DMS 273 (cell line): Measurements from ENCODE around the gene PRKAG2.
"Not testable (repeated sequence)": the region's sequence is repeated elsewhere in the genome, so short reads cannot be mapped to it uniquely, and the experiment has no call there.

Experiments used
- DNase-seq: peaks from one replicate; lab custom pipeline; 2025; ENCODE audit not compliant: unreplicated experiment; lab: John Stamatoyannopoulos, UW

PRKAG2 gene

DNA sequence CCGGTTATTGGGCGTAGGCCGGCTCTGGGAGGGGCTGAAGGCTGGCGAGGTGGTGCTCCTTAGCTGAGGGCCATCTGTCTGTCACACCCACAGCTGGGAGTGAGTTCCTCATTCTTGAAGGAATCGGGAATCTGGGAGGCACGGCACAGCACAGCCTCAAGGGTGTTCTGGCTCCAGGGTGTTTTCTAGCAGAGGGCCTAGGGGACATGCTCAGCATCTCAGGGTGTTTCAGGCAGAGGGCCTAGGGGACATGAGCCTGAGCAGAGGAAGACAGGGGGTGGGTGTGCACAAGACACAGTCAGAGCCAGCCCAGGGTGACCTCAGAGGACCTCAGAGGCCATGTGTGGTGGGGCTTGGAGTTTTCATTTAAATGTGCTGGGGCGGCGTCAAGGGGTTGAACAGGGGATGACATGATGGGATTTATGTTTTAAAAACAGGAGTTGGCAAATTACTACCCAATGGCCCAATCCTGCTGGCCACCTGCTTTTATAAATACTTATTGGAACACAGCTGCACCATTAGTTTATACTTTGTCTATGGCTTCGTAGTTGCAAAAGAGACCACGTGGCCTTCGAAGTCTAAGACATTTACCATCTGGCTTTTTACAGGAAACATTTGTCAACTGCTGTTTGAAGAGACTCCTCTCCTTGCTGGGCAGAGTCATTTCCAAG, 121.6 kb downstream of the PRKAG2 start:
- DNase-seq: peak; percentile 54

DNA sequence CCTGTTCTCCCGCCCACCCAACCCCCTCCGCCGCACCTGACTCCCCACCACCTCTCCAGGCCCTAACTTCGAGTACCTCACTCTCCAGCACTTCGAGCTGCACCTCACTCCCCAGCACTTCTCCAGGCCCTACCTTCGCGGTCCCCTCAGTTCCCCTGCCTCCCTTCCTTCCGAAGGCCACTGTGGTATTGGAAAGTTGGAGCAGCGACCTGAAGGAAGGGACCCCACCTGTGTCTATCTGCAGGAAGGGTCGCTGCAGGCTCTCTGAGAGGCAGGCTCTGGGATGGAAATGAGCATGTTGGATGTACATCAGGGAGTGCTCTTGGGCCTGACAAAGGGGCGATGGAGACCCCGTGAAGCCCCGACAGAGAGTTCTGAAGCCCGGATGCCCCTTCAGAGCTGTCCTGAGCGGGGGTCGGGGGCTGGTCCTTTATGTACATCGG, 122.2 kb downstream of the PRKAG2 start:
- no peak for DNase-seq

DNA sequence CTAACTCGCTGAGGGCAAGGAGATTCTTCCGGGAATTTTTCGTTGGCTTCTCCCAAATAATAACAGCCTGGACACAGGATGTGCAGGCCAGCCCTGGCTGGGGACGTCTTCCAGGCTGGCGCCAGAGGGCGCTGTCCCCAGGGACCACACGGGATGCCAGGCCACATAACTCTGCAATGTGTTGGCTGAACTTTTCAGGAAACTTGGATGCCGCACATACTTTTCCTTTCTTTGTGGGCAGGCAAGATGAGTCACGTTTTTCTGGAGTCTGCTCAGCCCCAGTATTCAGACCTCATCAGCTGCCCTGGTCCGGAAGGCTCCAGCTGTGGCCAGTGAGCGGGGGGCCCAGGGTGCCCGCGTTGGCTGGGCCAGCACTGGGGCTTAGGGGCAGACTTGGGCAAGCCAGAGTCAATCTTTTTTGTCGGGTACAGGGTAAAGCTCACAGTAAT, 122.7 kb downstream of the PRKAG2 start:
- peak; percentile 93 for DNase-seq

GRCh38 chr7:151752816-151753595, 123.9 kb downstream of the PRKAG2 start:
- DNase-seq: no peak

- no peak for DNase-seq
Measured at GRCh38 chr7:151752037-151752436, 124.9 kb downstream of the PRKAG2 start.

GRCh38 chr7:151748733-151749132, 128.2 kb downstream of the PRKAG2 start:
- DNase-seq: no peak

DNA sequence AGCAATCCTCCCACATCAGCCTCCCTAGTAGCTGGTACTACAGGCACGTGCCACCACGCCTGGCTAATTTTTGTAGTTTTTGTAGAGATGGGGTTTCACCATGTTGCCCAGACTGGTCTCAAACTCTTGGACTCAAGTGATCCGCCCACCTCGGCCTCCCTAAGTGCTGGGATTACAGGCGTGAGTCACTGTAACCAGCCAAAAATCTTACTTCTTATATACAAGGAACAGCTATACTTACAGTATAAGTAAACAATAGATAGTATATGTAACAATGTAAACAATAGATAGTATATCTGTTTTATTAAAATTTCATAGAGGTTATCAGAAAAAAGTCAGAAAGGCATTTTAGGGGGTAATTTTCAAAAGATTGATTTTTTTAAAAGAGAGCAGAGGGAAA, 128.9 kb downstream of the PRKAG2 start:
- not testable (repeated sequence) for DNase-seq

DNA sequence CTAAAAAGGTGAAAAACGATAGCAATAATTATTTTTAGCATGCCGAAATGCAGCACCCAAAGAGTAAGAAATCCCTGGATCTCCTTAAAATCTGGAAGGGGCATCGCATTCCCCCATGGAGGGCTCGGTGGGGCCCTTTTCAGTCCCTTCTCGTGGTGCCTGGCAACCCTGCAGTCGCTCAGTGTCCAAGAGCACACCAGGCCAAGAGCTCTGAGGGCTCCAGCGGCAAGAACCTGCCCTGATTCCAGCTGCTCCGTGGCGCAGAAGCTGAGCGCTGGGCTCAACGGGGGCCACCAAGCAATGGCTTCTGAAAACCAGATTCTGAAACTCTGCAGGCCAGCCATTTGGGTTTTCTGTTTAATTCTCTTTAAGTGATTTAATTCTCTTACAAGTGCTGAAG, 131.2 kb downstream of the PRKAG2 start:
- no peak for DNase-seq

- DNase-seq: no peak
Measured at GRCh38 chr7:151744656-151745638, 132.0 kb downstream of the PRKAG2 start.

GRCh38 chr7:151744051-151744580, 132.8 kb downstream of the PRKAG2 start:
- DNase-seq: no peak

GRCh38 chr7:151743481-151743983, 133.4 kb downstream of the PRKAG2 start:
- DNase-seq: no peak

GRCh38 chr7:151742713-151743480, 134.0 kb downstream of the PRKAG2 start:
- peak; percentile 80 for DNase-seq

DNA sequence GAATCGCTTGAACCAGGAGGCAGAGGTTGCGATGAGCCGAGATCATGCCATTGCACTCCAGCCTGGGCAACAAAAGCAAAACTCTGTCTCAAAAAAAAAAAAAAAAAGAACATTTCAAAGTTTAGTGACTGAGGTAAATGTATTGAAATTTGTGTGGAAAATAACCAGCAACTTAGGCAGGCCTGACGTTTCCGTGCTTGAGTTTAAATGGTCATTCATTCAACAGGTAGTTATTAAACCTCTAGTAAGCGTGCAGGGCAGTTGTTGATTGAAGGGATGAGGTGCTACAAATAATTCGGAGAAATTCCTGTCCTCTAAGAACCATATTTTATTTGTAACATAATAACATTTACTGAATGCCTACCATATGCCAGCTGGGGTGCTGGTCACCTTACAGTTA, 135.3 kb downstream of the PRKAG2 start:
- DNase-seq: no peak

DNA sequence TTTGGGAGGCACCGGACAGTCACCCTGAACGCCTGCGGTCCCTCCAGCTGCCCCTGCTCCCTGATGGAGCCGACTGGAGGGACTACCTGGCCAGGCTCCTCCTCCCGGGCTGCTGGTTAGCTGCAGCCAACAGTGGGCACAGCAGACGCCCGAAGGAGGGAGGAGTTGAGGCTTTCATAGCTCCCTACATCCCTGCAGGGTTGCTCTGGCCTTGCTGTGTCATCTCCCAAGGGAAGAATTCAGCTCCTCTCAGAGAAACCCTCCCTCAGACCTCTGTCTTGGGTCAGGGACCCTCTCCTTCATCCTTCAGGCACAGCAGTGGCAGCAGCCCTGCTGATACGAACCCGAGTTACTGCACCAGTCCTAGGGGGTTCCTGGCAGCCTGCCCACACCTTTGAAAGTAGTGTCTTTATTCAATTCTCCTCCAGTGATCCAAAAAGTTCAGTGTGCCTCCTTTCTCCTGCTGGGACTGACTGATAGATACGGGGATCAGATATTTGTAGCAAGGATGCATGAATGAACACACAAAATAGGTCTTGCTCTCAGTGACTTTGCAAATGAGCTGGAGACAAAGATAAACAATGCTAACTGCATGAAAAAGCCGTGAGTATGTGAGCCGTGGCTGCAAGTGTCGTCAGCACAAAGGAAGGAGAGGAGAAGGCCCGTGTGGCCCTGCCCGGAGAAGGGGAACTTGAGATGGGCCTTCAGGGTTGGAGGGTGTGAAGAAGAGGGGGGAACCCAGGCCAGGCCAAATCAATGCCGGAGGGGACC, 136.6 kb downstream of the PRKAG2 start:
- DNase-seq: no peak

- no peak for DNase-seq
Measured at GRCh38 chr7:151738925-151739324, 138.0 kb downstream of the PRKAG2 start.

DNA sequence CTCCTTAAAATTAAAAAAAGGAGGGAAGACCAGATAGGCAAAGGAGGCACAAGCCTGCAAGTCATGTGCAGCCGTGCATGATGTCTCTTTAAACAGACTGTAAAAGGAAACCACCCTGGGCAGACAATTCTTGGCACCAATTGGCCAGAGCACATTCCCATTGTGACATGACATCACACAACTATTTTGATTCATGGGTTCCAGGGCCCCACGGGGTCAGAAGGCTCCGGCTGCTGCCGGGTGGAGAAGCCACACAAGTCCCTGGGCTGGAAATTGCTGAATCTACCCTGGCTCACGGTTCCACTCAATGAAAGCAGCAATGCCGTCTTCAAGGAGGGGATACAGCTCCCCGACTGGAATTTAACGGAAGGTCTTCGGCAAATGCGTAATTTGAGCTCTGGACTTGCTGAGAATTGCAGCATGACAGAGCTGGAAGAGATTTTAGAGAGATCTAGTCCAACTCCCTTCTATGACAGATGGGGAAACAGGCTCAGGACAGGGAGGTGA, 140.5 kb downstream of the PRKAG2 start:
- DNase-seq: peak; percentile 92

- peak; percentile 90 for DNase-seq
Measured at GRCh38 chr7:151735851-151736402, 141.0 kb downstream of the PRKAG2 start.

GRCh38 chr7:151735186-151735850, 141.6 kb downstream of the PRKAG2 start:
- DNase-seq: peak; percentile 70
